HCT116 (cell line): ENCODE results near the gene DRAP1.

Source experiments
- CTCF ChIP-seq, 3 experiments: fragments of 200-600 bp in 1 of 3; sonication (generic) in 1 of 3; IDR thresholded peaks in 2 of 3; conservative IDR thresholded peaks in 1 of 3; 2 replicates each; pipeline ENCODE4 v1.5.1; 2012 to 2017; ENCODE audit warnings: low read depth in 2 of 3, low read length in 2 of 3, antibody characterized with exemption in 1 of 3, borderline replicate concordance in 1 of 3, control low read depth in 1 of 3, mild to moderate bottlenecking in 1 of 3, mixed read lengths in 1 of 3, mixed run types in 1 of 3, moderate library complexity in 1 of 3; ENCODE audit not compliant: insufficient read depth in 1 of 3
- EGR1 ChIP-seq: IDR thresholded peaks from 2 replicates; pipeline ENCODE4 v1.6.1; 2012; ENCODE audit warnings: low read depth
- EZH2 ChIP-seq: fragments of 200-600 bp; sonication (generic); IDR thresholded peaks from 2 replicates; pipeline ENCODE4 v1.6.1; 2017; ENCODE audit warnings: antibody characterized with exemption, mixed run types
- EZH2phosphoT487 ChIP-seq: fragments of 200-600 bp; IDR thresholded peaks from 2 replicates; pipeline ENCODE4 v1.6.1; 2018; ENCODE audit warnings: antibody characterized with exemption, borderline replicate concordance
- MAX ChIP-seq: IDR thresholded peaks from 2 replicates; pipeline ENCODE4 v1.6.1; 2012
- POLR2A ChIP-seq: IDR thresholded peaks from 2 replicates; pipeline ENCODE4 v1.7.0; 2011; ENCODE audit warnings: borderline replicate concordance; ENCODE audit not compliant: insufficient read depth, insufficient read length; ENCODE audit errors: extremely low read depth
- POLR2AphosphoS5 ChIP-seq: IDR thresholded peaks from 2 replicates; pipeline ENCODE4 v1.6.1; 2011; ENCODE audit warnings: mild to moderate bottlenecking, low read depth, low read length, moderate library complexity

GRCh38 chr11:65934014-65934413 lies 14.8 kb downstream of the DRAP1 start:
- TF ChIP-seq EZH2: no peak
- no peak for TF ChIP-seq EGR1
- no peak for TF ChIP-seq POLR2A
- TF ChIP-seq POLR2AphosphoS5: no peak
- no peak for TF ChIP-seq CTCF (IDR thresholded peaks at IDR 0.05 in 2 of 3, conservative IDR thresholded peaks at IDR 0.05 in 1 of 3; ENCODE audit: borderline replicate concordance in 1 of 3, insufficient read depth in 1 of 3, low read depth in 2 of 3, low read length in 2 of 3)
- no peak for TF ChIP-seq MAX
- no peak for TF ChIP-seq EZH2phosphoT487
